ENCODE data around the gene USP47.

USP47 gene

DNA sequence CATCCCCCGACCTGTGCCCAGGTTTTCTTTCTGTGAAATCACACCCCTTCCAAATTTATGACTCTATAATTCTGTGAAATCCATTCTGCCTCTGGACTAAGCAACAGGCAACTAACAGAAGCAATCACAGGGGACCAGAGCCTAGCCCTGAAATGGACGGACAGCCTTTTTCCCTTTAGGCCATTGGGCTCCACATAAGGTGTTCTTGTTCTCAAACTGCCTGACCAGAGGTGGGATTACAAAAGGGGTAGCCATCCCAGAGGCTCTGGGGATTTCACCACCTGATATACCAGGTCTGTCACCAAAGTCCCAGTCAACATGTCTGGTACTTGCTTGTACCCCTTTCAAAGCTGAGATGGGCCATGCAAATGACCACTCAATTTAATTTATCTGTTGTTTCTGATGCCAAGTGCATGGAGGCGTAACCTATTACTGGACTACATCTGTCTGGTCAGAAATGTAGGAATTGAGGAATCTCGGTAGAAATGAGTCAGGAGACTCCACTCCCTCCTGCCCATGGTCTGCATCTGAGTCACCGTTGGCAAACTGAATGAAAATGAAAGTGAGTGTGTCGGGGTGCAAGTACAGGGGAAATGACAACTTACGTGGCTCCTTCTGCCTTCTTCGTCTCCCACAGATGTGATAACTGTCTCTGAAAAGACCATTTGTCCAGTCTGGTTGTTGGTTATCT, 156.5 kb downstream of the USP47 start:
- no peak for DNase-seq (ENCODE audit: low read depth in 1 of 2, low spot score in 1 of 2)
- no peak for TF ChIP-seq JUND (IDR thresholded peaks at IDR 0.05; ENCODE audit: low read depth)
- in situ Hi-C loops (cut with HindIII; ENCODE audit: low pct_unique_long_range_greater_than_20kb, low sequenced_read_pairs): no loop called here

DNA sequence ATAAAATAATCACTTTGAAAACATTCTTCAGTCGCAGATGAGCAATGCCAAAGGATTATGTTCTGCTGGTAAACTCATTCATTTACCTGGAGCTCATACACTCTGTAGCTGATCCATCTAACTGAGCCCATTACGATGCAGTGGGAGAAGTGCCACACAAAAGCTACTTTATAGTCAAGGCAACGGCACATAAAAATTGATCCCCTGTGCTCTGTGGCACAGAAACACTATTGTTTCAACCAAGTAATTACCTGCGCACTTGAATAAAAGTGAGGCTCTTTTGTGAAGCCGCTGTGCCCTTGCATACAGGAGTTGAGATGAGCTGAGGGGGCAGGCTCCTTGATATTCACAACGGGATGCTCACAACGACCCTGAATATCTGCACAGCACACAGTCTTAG, 159.4 kb downstream of the USP47 start:
- no peak for DNase-seq (ENCODE audit: low read depth in 1 of 2, low spot score in 1 of 2)
- TF ChIP-seq JUND (IDR thresholded peaks at IDR 0.05; ENCODE audit: low read depth): no peak
- in situ Hi-C loops (cut with HindIII; ENCODE audit: low pct_unique_long_range_greater_than_20kb, low sequenced_read_pairs): no loop called here

DNA sequence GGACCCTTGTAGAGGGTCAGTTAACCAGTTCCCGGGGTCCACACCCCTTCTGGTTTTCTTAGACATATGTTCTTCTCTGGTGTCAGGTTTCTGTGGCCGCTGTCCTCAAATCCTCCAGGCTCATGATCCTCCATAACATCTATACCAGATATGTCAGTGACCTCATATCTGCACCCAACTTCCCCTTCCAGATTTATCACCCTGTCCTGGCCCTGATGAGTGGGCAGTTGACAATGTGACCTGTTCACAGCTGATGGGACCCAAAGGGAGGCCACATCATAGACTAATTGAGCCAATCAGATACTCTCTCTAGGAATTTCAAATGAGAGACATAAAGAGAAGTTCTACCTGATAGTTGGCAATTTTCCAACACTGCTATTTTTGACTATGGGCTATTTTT, 161.6 kb downstream of the USP47 start:
- TF ChIP-seq JUND (IDR thresholded peaks at IDR 0.05; ENCODE audit: low read depth): no peak
- in situ Hi-C loops (cut with HindIII; ENCODE audit: low pct_unique_long_range_greater_than_20kb, low sequenced_read_pairs): no loop called here

DNA sequence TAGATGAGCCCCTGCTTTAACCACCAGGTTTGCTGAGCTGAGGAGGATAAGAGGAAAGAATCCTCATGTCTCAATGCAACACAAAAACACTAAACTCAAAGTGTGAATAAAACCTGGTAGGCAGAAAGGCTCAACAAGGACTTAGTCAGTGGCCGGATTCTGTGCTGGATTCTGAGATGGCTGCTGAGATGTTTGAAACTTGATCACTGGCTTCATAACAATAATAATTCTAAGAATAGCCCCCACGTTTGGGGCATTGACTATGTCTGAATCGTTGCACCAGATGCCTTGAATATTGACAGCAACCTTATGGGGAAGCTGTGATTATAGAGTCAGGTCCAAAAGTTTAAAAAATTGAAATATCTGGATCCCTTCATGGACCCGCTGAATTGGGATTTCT, 162.0 kb downstream of the USP47 start:
- TF ChIP-seq JUND (IDR thresholded peaks at IDR 0.05; ENCODE audit: low read depth): no peak
- in situ Hi-C loops (cut with HindIII; ENCODE audit: low pct_unique_long_range_greater_than_20kb, low sequenced_read_pairs): no loop called here

More for the DNA sequence above, 161.6 kb downstream of the USP47 start:
- no peak for DNase-seq (ENCODE audit: low read depth in 1 of 2, low spot score in 1 of 2)

DNA sequence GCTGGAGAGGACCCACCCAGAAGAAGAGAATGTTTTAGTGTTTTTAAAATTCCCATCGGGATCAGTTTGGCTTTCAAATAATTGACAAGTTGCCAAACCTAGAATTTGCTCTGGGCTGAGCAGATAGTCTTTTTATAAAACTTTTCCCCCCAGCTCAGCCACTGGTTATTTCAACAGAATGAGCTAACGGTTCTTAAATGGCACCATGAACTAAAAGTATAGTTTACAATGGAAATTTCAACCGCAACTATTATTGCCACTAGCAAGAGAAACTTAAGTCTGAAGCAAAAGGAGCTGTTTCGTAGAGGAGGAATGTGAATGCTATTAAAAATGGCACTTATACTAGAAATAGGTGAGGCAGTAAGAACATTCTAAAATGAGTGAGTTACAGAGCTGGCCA, 163.3 kb downstream of the USP47 start:
- no peak for TF ChIP-seq JUND (IDR thresholded peaks at IDR 0.05; ENCODE audit: low read depth)
- no peak for DNase-seq (ENCODE audit: low read depth in 1 of 2, low spot score in 1 of 2)
- in situ Hi-C loops (cut with HindIII; ENCODE audit: low pct_unique_long_range_greater_than_20kb, low sequenced_read_pairs): no loop called here

More for the DNA sequence above, 162.0 kb downstream of the USP47 start:
- DNase-seq (ENCODE audit: low read depth in 1 of 2, low spot score in 1 of 2): no peak

GRCh38 chr11:12005476-12005875, 163.7 kb downstream of the USP47 start:
- no peak for TF ChIP-seq JUND (IDR thresholded peaks at IDR 0.05; ENCODE audit: low read depth)
- in situ Hi-C loops (cut with HindIII; ENCODE audit: low pct_unique_long_range_greater_than_20kb, low sequenced_read_pairs): no loop called here
- DNase-seq (ENCODE audit: low read depth in 1 of 2, low spot score in 1 of 2): no peak

DNA sequence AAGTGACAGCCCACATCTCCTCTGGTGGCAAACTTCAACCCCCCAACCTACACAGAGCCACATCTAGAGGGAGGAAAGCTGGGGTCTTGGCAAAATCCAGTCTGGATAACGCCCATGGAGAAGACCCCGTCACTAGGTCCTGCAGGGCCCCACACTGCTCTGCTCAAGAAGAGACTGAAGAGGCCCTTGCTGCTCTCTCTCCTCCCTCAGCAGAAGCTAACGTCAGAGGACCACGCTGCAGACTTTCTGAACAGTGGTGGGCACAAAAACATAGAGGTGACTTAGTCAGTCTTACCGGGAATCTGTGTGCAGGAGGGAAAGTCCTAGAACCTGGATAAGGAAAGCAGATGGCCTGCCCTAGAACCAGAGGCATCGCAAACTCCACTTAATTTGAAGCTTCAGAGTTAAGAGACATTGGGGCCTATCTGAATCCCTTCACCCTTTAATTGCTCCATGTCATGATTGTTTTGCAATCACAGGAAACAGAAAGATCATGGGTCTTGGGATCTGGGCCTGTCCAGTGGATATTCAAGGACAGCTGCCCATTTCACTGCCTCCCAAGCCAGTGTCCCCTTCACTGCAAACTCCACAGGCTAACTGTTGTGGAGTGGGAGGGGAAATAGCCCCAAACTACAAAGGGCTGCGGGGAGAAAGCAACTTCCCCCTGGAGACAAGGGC, 164.9 kb downstream of the USP47 start:
- no peak for TF ChIP-seq JUND (IDR thresholded peaks at IDR 0.05; ENCODE audit: low read depth)
- in situ Hi-C loops (cut with HindIII; ENCODE audit: low pct_unique_long_range_greater_than_20kb, low sequenced_read_pairs): no loop called here

DNA sequence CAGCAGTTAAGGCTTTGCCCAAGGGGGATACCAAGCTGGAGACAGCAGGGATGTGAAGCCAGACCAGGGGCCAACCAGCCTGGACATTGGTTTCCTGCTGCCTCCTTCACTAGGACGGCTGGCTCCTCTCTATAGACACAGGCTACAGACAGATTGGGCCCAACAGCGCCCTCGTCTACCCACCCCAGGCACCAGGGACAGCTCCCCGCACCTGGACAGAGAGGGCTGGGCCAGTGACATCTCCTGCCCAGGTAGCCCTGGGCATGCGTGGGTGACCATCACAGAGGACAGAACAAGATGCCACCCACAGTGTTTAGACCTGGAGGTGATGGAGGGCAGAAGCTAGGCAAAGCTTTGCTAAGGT, 165.4 kb downstream of the USP47 start:
- TF ChIP-seq JUND (IDR thresholded peaks at IDR 0.05; ENCODE audit: low read depth): no peak
- in situ Hi-C loops (cut with HindIII; ENCODE audit: low pct_unique_long_range_greater_than_20kb, low sequenced_read_pairs): no loop called here
- DNase-seq (ENCODE audit: low read depth in 1 of 2, low spot score in 1 of 2): no peak

More for the DNA sequence above, 164.9 kb downstream of the USP47 start:
- DNase-seq (ENCODE audit: low read depth in 1 of 2, low spot score in 1 of 2): no peak

DNA sequence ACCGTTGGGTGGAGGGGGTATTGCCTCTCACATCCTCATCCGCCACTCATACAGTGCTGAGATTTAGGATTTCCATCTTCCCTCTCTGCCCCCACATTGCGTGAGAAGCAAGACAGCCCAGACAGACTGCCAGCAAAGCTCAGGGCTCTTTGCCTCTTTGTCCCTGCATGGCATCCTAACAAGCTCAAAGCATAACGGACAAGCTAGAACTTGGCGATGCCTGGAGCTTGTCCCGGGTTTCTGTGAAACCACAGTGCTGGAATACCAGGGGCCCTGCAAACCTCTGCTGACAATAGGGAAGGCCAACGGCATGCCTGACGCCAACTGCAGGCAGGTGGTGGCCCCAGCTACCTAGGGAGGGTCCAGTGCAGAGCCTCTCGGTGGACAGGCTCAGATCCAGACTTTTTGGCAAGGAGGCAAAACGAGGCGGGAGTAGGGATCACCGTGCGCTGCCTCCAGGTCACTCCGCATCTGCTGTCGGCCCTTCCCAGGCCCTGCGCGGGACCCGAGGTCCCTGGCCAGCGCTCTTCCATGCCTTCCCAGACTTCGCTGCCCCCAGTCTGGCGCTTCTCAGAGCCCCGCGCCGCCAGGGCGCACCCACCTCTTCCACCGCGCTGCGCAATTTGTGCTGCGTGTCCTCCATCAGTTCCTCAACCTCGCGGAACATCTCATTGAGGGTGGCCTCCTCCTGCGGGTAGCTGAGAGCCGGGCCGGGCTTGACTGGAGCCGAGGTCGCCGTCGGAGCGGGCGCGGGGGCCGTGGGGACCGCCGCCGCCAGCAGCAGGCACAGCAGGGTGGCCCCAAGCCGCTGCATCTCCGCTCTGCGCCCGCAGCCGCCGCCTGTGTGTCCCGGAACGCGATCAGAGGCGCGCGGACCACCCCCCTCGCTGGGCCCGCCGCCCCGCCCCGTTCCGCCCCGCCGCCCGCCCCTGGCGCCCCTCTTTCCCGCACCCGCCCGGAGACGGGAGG, 166.3 kb downstream of the USP47 start, which contains the start of gene DKK3:
DKK3 (minus strand) TSS at position 858 of the 969 bp plus-strand sequence; CDS start at position 814, 44 bp downstream.
- in situ Hi-C loops (cut with HindIII; ENCODE audit: low pct_unique_long_range_greater_than_20kb, low sequenced_read_pairs): no loop called here
- DNase-seq (ENCODE audit: low read depth in 1 of 2, low spot score in 1 of 2): no peak
- no peak for TF ChIP-seq JUND (IDR thresholded peaks at IDR 0.05; ENCODE audit: low read depth)
